ENCODE data around the gene MOB4. TPM values are rescaled to one million over a fixed set of nuclear protein-coding genes. Genes with fewer than 3 reads are reported as not detected.
A peak's percentile ranks its signal among the peaks of the same experiment; 100 is the strongest.

Gene MOB4
- total RNA-seq, 2 experiments from 2014 or later: 23.0 to 34.6 TPM

DNA sequence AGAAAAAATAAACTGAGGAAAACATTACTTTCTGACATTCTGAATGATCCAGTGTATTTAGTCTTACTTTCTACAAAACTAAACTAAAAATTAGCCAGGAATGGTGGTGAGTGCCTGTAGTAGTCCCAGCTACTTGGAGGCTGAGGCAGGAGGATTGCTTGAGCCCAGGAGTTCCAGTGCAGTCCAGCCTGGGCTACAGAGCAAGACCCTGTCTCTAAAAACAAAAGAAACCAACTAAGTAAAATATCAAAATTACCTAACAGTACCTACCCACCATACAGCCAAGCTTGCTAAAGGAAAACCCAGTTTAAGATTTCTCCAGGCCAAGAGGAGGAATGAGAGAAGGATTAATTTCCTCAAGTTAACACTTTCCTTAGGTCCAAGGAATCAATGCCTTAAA, 19.2 kb upstream of the MOB4 start:
- intact Hi-C loops (cut with micrococcal nuclease; ENCODE audit: unreplicated experiment): loop anchor here (5.0 kb wide), 1 partner anchor 89 kb away; no protein-coding TSS in a partner anchor
- peaks cover 40% of the 10 kb centered on the region for H3K4me1 ChIP-seq (ENCODE audit: insufficient read depth, low read length, poor library complexity, severe bottlenecking)
- H3K4me2 ChIP-seq (ENCODE audit: low read length): peak overlapping the region; percentile 83
- no peak for TF ChIP-seq EZH2phosphoT487 (IDR thresholded peaks at IDR 0.05; ENCODE audit: borderline replicate concordance, low read depth, low read length)
- no peak for TF ChIP-seq CTCF (conservative IDR thresholded peaks at IDR 0.05; ENCODE audit: low read length)
- no peaks in the 10 kb centered on the region for H3K9me2 ChIP-seq (ENCODE audit: insufficient read depth, low read length)
- peaks cover 93% of the 10 kb centered on the region for H3K79me2 ChIP-seq (ENCODE audit: insufficient read depth, low read depth, low read length)
- H3K4me3 ChIP-seq (ENCODE audit: low read depth, low read length, poor library complexity, severe bottlenecking): peak overlapping the region; percentile 83
- BruUV-seq (replicated peaks): no TSS peak
- POLR2A ChIA-PET: interaction anchor here (0.6 to 10.2 kb wide), 6 partner anchors 17 to 468 kb away, joined by 3 to 136 read pairs (median 4); partner anchors contain the start of genes MOB4 and SF3B1
- H3K9me3 ChIP-seq (ENCODE audit: low read length): no peaks in the 10 kb centered on the region
- H3K27ac ChIP-seq (ENCODE audit: low read depth, low read length, poor library complexity, severe bottlenecking): no peak overlapping the region
- no peak overlapping the region for H2AFZ ChIP-seq (ENCODE audit: low read length)
- peaks cover 90% of the 10 kb centered on the region for H3K36me3 ChIP-seq (ENCODE audit: insufficient read depth, low read length)
- H4K20me1 ChIP-seq (ENCODE audit: insufficient read depth, low read length): peaks cover 50% of the 10 kb centered on the region
- CTCF ChIA-PET (ENCODE audit: unreplicated experiment): no interaction called here
- DNase-seq (ENCODE audit: low spot score): no peak

DNA sequence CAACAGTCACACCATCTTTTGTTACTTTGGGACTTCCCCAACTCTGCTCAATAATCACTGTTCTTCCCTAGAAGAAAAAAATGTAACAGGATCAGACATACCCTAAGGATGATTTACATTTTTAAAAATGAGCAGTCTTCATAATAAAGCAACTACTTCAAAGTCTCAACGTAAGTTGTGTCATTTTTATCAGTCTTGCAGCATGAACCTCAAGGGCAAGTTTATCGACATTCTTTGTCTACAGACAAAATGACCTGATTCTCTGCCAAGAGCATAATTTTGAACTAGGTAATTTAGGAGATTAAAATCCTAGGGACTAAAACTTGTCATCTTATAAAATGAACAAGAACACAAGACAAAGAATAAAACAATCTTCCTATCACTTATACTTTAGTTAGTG, 18.5 kb upstream of the MOB4 start:
- Histone ChIP-seq H3K36me3 (ENCODE audit: insufficient read depth, low read length) (peaks cover 90% of the 10 kb centered on the region), H3K27ac (ENCODE audit: low read depth, low read length, poor library complexity, severe bottlenecking) (peak overlapping the region; percentile 77), H3K4me2 (ENCODE audit: low read length) (peak overlapping the region; percentile 83), H3K79me2 (ENCODE audit: insufficient read depth, low read depth, low read length) (peaks cover 94% of the 10 kb centered on the region), H3K9me3 (ENCODE audit: low read length) (no peaks in the 10 kb centered on the region), H3K9me2 (ENCODE audit: insufficient read depth, low read length) (no peaks in the 10 kb centered on the region), H2AFZ (ENCODE audit: low read length) (no peak overlapping the region), H3K4me3 (ENCODE audit: low read depth, low read length, poor library complexity, severe bottlenecking) (peak overlapping the region; percentile 83), H4K20me1 (ENCODE audit: insufficient read depth, low read length) (peaks cover 56% of the 10 kb centered on the region), H3K4me1 (ENCODE audit: insufficient read depth, low read length, poor library complexity, severe bottlenecking) (peaks cover 47% of the 10 kb centered on the region)
- CTCF ChIA-PET (ENCODE audit: unreplicated experiment): no interaction called here
- intact Hi-C loops (cut with micrococcal nuclease; ENCODE audit: unreplicated experiment): loop anchor here (5.0 kb wide), 1 partner anchor 90 kb away; no protein-coding TSS in a partner anchor
- BruUV-seq (replicated peaks): no TSS peak
- TF ChIP-seq EZH2phosphoT487 (IDR thresholded peaks at IDR 0.05; ENCODE audit: borderline replicate concordance, low read depth, low read length): no peak
- TF ChIP-seq CTCF (conservative IDR thresholded peaks at IDR 0.05; ENCODE audit: low read length): no peak
- DNase-seq (ENCODE audit: low spot score): no peak
- POLR2A ChIA-PET: interaction anchor here (0.6 to 10.2 kb wide), 5 partner anchors 11 to 469 kb away, joined by 3 to 136 read pairs (median 5); partner anchors contain the start of genes MOB4 and SF3B1

DNA sequence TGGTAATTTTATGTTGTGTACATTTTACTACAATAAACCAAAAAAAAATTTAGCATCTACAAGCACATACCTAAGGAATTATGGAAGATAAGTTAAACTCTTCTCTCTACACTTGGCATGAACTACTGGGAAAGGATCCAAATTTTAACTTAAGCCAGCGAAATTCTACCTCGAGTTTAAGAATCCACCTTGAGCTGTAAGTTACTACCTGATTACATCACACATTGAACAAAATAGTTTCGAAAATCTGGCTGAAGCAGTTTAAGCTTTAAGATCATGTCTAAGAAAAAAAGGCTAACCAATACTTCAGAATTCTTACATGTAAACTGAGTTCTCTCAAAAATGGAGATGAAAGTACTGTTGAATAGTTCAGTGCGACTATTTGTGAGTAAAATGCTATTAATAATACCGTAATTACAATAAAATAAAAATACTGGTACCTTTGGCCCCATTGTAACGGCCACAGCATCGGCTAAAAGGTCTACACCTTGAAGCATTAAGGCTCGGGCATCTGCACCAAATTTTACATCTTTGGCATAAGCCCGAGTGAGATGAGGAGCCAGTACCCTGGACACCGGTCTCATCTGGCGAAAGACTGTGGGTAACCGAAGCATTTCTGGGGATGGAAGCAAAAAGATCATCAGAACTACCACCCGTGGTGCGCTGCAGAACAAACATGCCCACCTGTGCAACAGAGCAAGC, 17.5 kb upstream of the MOB4 start:
- no peak for DNase-seq (ENCODE audit: low spot score)
- no peaks in the 10 kb centered on the region for H3K9me3 ChIP-seq (ENCODE audit: low read length)
- CTCF ChIA-PET (ENCODE audit: unreplicated experiment): no interaction called here
- intact Hi-C loops (cut with micrococcal nuclease; ENCODE audit: unreplicated experiment): loop anchor here (2.0 to 5.0 kb wide), 2 partner anchors 91 to 208 kb away; no protein-coding TSS in a partner anchor
- POLR2A ChIA-PET: interaction anchor here (0.6 to 10.2 kb wide), 10 partner anchors 9 to 1222 kb away, joined by 3 to 136 read pairs (median 4); partner anchors contain the start of gene MOB4
- peaks cover 56% of the 10 kb centered on the region for H3K4me1 ChIP-seq (ENCODE audit: insufficient read depth, low read length, poor library complexity, severe bottlenecking)
- TF ChIP-seq EZH2phosphoT487 (IDR thresholded peaks at IDR 0.05; ENCODE audit: borderline replicate concordance, low read depth, low read length): no peak
- TF ChIP-seq CTCF (conservative IDR thresholded peaks at IDR 0.05; ENCODE audit: low read length): no peak
- H3K79me2 ChIP-seq (ENCODE audit: insufficient read depth, low read depth, low read length): peaks cover 94% of the 10 kb centered on the region
- BruUV-seq (replicated peaks): no TSS peak
- H2AFZ ChIP-seq (ENCODE audit: low read length): no peak overlapping the region
- peaks cover 90% of the 10 kb centered on the region for H3K36me3 ChIP-seq (ENCODE audit: insufficient read depth, low read length)
- H4K20me1 ChIP-seq (ENCODE audit: insufficient read depth, low read length): peaks cover 58% of the 10 kb centered on the region
- no peaks in the 10 kb centered on the region for H3K9me2 ChIP-seq (ENCODE audit: insufficient read depth, low read length)
- H3K27ac ChIP-seq (ENCODE audit: low read depth, low read length, poor library complexity, severe bottlenecking): peak overlapping the region; percentile 77
- peak overlapping the region; percentile 83 for H3K4me3 ChIP-seq (ENCODE audit: low read depth, low read length, poor library complexity, severe bottlenecking)
- peak overlapping the region; percentile 83 for H3K4me2 ChIP-seq (ENCODE audit: low read length)

All from OCI-LY7 (cell line).